K562 (cell line): ENCODE measurements around the gene GSTA4. TPM values are rescaled to one million over a fixed set of nuclear protein-coding genes. Genes with fewer than 3 reads are reported as not detected.
A peak's percentile ranks its signal among the peaks of the same experiment; 100 is the strongest.

ENCODE experiments used
- ATAC-seq: fragments of 200-7000 bp; cut with Tn5 transposase; 3 replicates; pipeline ENCODE4 v1.9.1; 2020; ENCODE audit warnings: moderate library complexity
- BruUV-seq: library from RNA; stranded (reverse); fragments of 400-500 nt; replicated peaks from 2 replicates; lab custom pipeline; 2021; lab: Mats Ljungman, UMichigan
- CTCF ChIA-PET: fragments of 300-600 bp; formaldehyde crosslinking; extraction: SDS; loops from one replicate; lab custom pipeline; 2021; ENCODE audit warnings: low intra/inter-chr PET ratio; lab: Yijun Ruan, JAX
- POLR2A ChIA-PET: fragments of 300-600, 350-650 bp; sonication (Branson Sonifier 250); formaldehyde crosslinking; extraction: SDS; loops from one replicate; lab custom pipeline; 2021; ENCODE audit warnings: antibody characterized with exemption, inconsistent platforms; lab: Yijun Ruan, JAX
- DNase-seq, 4 experiments: peaks; one replicate each; pipeline versions ENCODE4 v3.0.0 to v3.0.0-alpha.2; 2011 to 2018; ENCODE audit warnings: low spot score in 3 of 4, mixed read lengths in 3 of 4; ENCODE audit errors: extremely low read depth in 1 of 4
- FAIRE-seq: peaks from 2 replicates; lab custom pipeline; 2011; peaks lifted over from hg19 to GRCh38; lab: Jason Lieb, UNC
- H2AFZ ChIP-seq: 2 replicates; pipeline ENCODE4 v1.6.0; 2011; ENCODE audit warnings: low read depth, low read length, control low read depth, inconsistent platforms
- H3K27ac ChIP-seq: fragments of 200-600 bp; 3 replicates; pipeline ENCODE4 v1.8.0; 2011; ENCODE audit warnings: low read depth, mild to moderate bottlenecking, control low read depth, inconsistent platforms, low read length, moderate library complexity, mixed read lengths; ENCODE audit errors: extremely low read depth
- H3K27me3 ChIP-seq, 2 experiments: fragments of 300-600 bp in 1 of 2; 2 replicates in 1 of 2; 3 replicates in 1 of 2; pipeline versions ENCODE4 v1.6.0 to v1.8.0; 2011; ENCODE audit warnings: inconsistent platforms in 2 of 2, low read length in 2 of 2, mild to moderate bottlenecking in 1 of 2, mixed read lengths in 1 of 2, moderate library complexity in 1 of 2; ENCODE audit not compliant: control insufficient read depth in 2 of 2, insufficient read depth in 2 of 2
- H3K36me3 ChIP-seq: fragments of 300-600 bp; 3 replicates; pipeline ENCODE4 v1.8.0; 2011; ENCODE audit warnings: mild to moderate bottlenecking, low read length, inconsistent platforms; ENCODE audit not compliant: control insufficient read depth, insufficient read depth
- H3K4me1 ChIP-seq, 2 experiments: fragments of 200-600 bp in 1 of 2; replicated peaks in 1 of 2; 2 replicates in 1 of 2; 3 replicates in 1 of 2; pipeline versions ENCODE4 v1.5.1 to v1.8.0; 2011; ENCODE audit warnings: inconsistent platforms in 2 of 2, low read length in 2 of 2, mild to moderate bottlenecking in 1 of 2, mixed read lengths in 1 of 2, moderate library complexity in 1 of 2; ENCODE audit not compliant: control insufficient read depth in 2 of 2, insufficient read depth in 2 of 2
- H3K4me2 ChIP-seq: 2 replicates; pipeline ENCODE4 v1.6.1; 2011; ENCODE audit warnings: low read length, control low read depth, inconsistent platforms, mixed read lengths; ENCODE audit not compliant: insufficient read depth
- H3K4me3 ChIP-seq: fragments of 200-600 bp; sonication (generic), shearing (Covaris generic); 2 replicates; pipeline ENCODE4 v1.5.1; 2016; ENCODE audit warnings: control low read depth, inconsistent platforms
- H3K79me2 ChIP-seq: fragments of 200-600 bp; 3 replicates; pipeline ENCODE4 v1.8.0; 2011; ENCODE audit warnings: low read length, inconsistent platforms; ENCODE audit not compliant: control insufficient read depth, insufficient read depth
- H3K9ac ChIP-seq, 2 experiments: 2 replicates each; pipeline versions ENCODE4 v1.6.0 to v1.6.1; 2011; ENCODE audit warnings: low read depth in 2 of 2, low read length in 2 of 2, control low read depth in 1 of 2, inconsistent platforms in 1 of 2, mild to moderate bottlenecking in 1 of 2, mixed read lengths in 1 of 2; ENCODE audit not compliant: insufficient read depth in 1 of 2
- H3K9me1 ChIP-seq: one replicate; pipeline ENCODE4 v1.6.0; 2011; ENCODE audit warnings: inconsistent platforms, mild to moderate bottlenecking, low read length, moderate library complexity; ENCODE audit not compliant: control insufficient read depth, insufficient read depth
- H3K9me3 ChIP-seq: replicated peaks from 2 replicates; pipeline ENCODE4 v1.5.1; 2011; ENCODE audit warnings: low read depth, low read length, inconsistent platforms; ENCODE audit not compliant: control insufficient read depth, insufficient read depth
- H4K20me1 ChIP-seq: replicated peaks from 2 replicates; pipeline ENCODE4 v1.6.1; 2011; ENCODE audit warnings: low read length, inconsistent platforms, mixed read lengths; ENCODE audit not compliant: control insufficient read depth, insufficient read depth
- CEBPB ChIP-seq: fragments of 450-650 bp; IDR thresholded peaks from 2 replicates; pipeline ENCODE4 v1.6.1; 2016; ENCODE audit warnings: missing genetic modification characterization, missing compliant biosample characterization
- CEBPG ChIP-seq, 3 experiments: fragments of 200-800 bp in 1 of 3; sonication (Bioruptor generic) in 1 of 3; sonication (generic) in 1 of 3; formaldehyde crosslinking in 1 of 3; IDR thresholded peaks in 2 of 3; conservative IDR thresholded peaks in 1 of 3; 2 replicates each; pipeline versions ENCODE4 v1.6.1 to v1.8.0; 2016 to 2022; ENCODE audit warnings: missing compliant biosample characterization in 2 of 3, missing genetic modification characterization in 2 of 3, mild to moderate bottlenecking in 1 of 3, missing genetic modification reagents in 1 of 3
- CSDE1 ChIP-seq, 2 experiments: fragments of 450-650 bp; IDR thresholded peaks; 2 replicates each; pipeline ENCODE4 v1.6.1; 2016; ENCODE audit warnings: mild to moderate bottlenecking in 1 of 2
- MTA1 ChIP-seq: fragments of 450-650 bp; IDR thresholded peaks from 2 replicates; pipeline ENCODE4 v1.6.1; 2017; ENCODE audit warnings: borderline replicate concordance
- PTTG1 ChIP-seq: fragments of 450-650 bp; IDR thresholded peaks from 2 replicates; pipeline ENCODE4 v1.6.1; 2016; ENCODE audit warnings: low read depth, mild to moderate bottlenecking, missing genetic modification characterization, missing compliant biosample characterization
- RAD21 ChIP-seq, 2 experiments: fragments of 250-450 bp in 1 of 2; fragments of 450-650 bp in 1 of 2; sonication (Bioruptor Pico) in 1 of 2; formaldehyde crosslinking in 1 of 2; IDR thresholded peaks in 1 of 2; conservative IDR thresholded peaks in 1 of 2; 2 replicates each; pipeline versions ENCODE4 v1.4.0 to v1.8.0; 2020 to 2022; ENCODE audit warnings: mild to moderate bottlenecking in 2 of 2, moderate library complexity in 1 of 2
- ZBED1 ChIP-seq: IDR thresholded peaks from 2 replicates; pipeline ENCODE4 v1.6.1; 2014
- ZNF124 ChIP-seq: sonication (generic); formaldehyde crosslinking; IDR thresholded peaks from 2 replicates; pipeline ENCODE4 v1.8.1; 2022; ENCODE audit warnings: missing genetic modification reagents
- WGBS: fragments of 100-300 bp; shearing (Covaris generic); methylation state at CpG from one replicate; pipeline ENCODE4 v1.1.6; 2016; ENCODE audit warnings: low coverage, mixed read lengths; ENCODE audit not compliant: insufficient coverage; ENCODE audit errors: missing lambda C conversion rate; 5-methylcytosine and 5-hydroxymethylcytosine counted together
- in situ Hi-C: fragments of 300-500 bp; cut with MboI; formaldehyde crosslinking; loops from 4 replicates; pipeline ENCODE4 v1.15.0; 2018; ENCODE audit warnings: inconsistent platforms, mixed read lengths
- intact Hi-C: fragments of 100-400 bp; cut with micrococcal nuclease; formaldehyde crosslinking; loops from 2 replicates; pipeline ENCODE4 v1.14.2; 2022
- polyA plus RNA-seq, 8 experiments: library from polyadenylated mRNA; depleted of rRNA in 4 of 8; stranded (reverse) in 5 of 8; unstranded in 3 of 8; fragments of >200 nt; fragmentation: Nextera tagmentation in 2 of 8; fragmentation: Illumina TruSeq in 1 of 8; extraction: Ambion mirVana in 2 of 8; extraction: Trizol in 1 of 8; gene quantifications; 2 replicates each; pipeline versions ENCODE4 v1.2.1 to v1.2.3, GENCODE V29; 2011 to 2014; ENCODE audit warnings: inconsistent platforms in 1 of 8, missing spikeins in 1 of 8
- total RNA-seq, 7 experiments: library from RNA; depleted of rRNA in 6 of 7; stranded (reverse); fragments of >200 nt in 6 of 7; fragmentation: Illumina TruSeq in 2 of 7; extraction: Trizol in 2 of 7; gene quantifications; 2 replicates each; pipeline versions ENCODE4 v1.2.1 to v1.2.3, GENCODE V29; 2011 to 2021; ENCODE audit warnings: low replicate concordance in 1 of 7

The GSTA4 gene
- total and polyA plus RNA-seq, 9 of the 15 experiments (the other 6 are each of a cell fraction or from before 2014, with no cell fraction given) = 0.89 to 4.0 (median 2.0) TPM

GRCh38 chr6:52933778-52934177, 61.3 kb downstream of the GSTA4 start:
- no peaks in the 10 kb centered on the region for H4K20me1 ChIP-seq
- no peak for FAIRE-seq
- CTCF ChIA-PET = no interaction called here
- BruUV-seq = no TSS peak
- 0% methylated on average over 2 of the region's 2 CpGs for WGBS
- DNase-seq = no peak
- H3K9me3 ChIP-seq = no peaks in the 10 kb centered on the region
- H3K4me2 ChIP-seq = no peak overlapping the region
- no peak overlapping the region for H2AFZ ChIP-seq
- H3K27ac ChIP-seq = no peak overlapping the region
- peaks cover 0 to 3% of the 10 kb centered on the region in 2 experiments; a peak in 2 of 5 replicates for H3K4me1 ChIP-seq
- in situ Hi-C loops = no loop called here
- H3K9me1 ChIP-seq = no peaks in the 10 kb centered on the region
- TF ChIP-seq ZNF124 (CRISPR knock-in tag) (no peak), CEBPG (CRISPR knock-in tag; IDR thresholded peaks at IDR 0.05) (no peak), CEBPG (tag; conservative IDR thresholded peaks at IDR 0.05 in 1 of 2, IDR thresholded peaks at IDR 0.05 in 1 of 2) (peak; percentile 61 to 78), CSDE1 (IDR thresholded peaks at IDR 0.05) (no peak), ZBED1 (no peak), PTTG1 (tag) (no peak), RAD21 (CRISPR knock-in tag; conservative IDR thresholded peaks at IDR 0.05 in 1 of 2, IDR thresholded peaks at IDR 0.05 in 1 of 2) (no peak), CEBPB (tag) (peak; percentile 83), MTA1 (no peak)
- no peaks in the 10 kb centered on the region for H3K36me3 ChIP-seq
- no peak for ATAC-seq
- no peak overlapping the region for H3K4me3 ChIP-seq
- peaks cover 0 to 13% of the 10 kb centered on the region in 2 experiments; a peak in 3 of 5 replicates for H3K27me3 ChIP-seq
- no peak overlapping the region for H3K9ac ChIP-seq
- H3K79me2 ChIP-seq = no peaks in the 10 kb centered on the region
- POLR2A ChIA-PET = interaction anchor here (1.2 kb wide), 1 partner anchor 13 kb away, joined by 3 read pairs; no protein-coding TSS in a partner anchor
- intact Hi-C loops = no loop called here
